Spinal cord (tissue), 10 donors: ENCODE data around the gene DPH3. TPM values are rescaled to one million over a fixed set of nuclear protein-coding genes. Genes with fewer than 3 reads are reported as not detected.
A peak's percentile ranks its signal among the peaks of the same experiment; 100 is the strongest.

Source experiments
- DNase-seq, 6 donors: peaks; one replicate each; pipeline versions ENCODE4 v3.0.0 to v3.0.0-alpha.2; 2013 to 2015; ENCODE audit warnings: low spot score in 6 of 6, low read depth in 4 of 6
- H3K27ac ChIP-seq: one replicate; pipeline ENCODE4 v1.5.1; 2013; ENCODE audit warnings: low read depth, low read length, control low read depth
- H3K27me3 ChIP-seq: one replicate; pipeline ENCODE4 v1.6.1; 2013; ENCODE audit warnings: low read length; ENCODE audit not compliant: control insufficient read depth, insufficient read depth
- H3K36me3 ChIP-seq: one replicate; pipeline ENCODE4 v1.6.1; 2013; ENCODE audit warnings: low read length; ENCODE audit not compliant: control insufficient read depth, insufficient read depth
- H3K4me1 ChIP-seq: one replicate; pipeline ENCODE4 v1.6.1; 2013; ENCODE audit warnings: low read length; ENCODE audit not compliant: control insufficient read depth, insufficient read depth
- H3K4me3 ChIP-seq: one replicate; pipeline ENCODE4 v1.5.1; 2013; ENCODE audit warnings: low read depth, low read length, control low read depth
- H3K9me3 ChIP-seq: one replicate; pipeline ENCODE4 v1.6.1; 2013; ENCODE audit warnings: low read length; ENCODE audit not compliant: control insufficient read depth, insufficient read depth
- WGBS: methylation state at CpG from one replicate; pipeline ENCODE4 v1.1.5; 2013; ENCODE audit warnings: missing lambda C conversion rate; ENCODE audit not compliant: insufficient coverage; 5-methylcytosine and 5-hydroxymethylcytosine counted together
- polyA plus RNA-seq, 2 donors: library from polyadenylated mRNA; unstranded; fragments of 120-200 nt; gene quantifications; one replicate each; pipeline ENCODE4 v1.2.1, GENCODE V29; 2013; ENCODE audit not compliant: insufficient read length in 2 of 2
- total RNA-seq, 2 donors: library from RNA; depleted of rRNA in 1 of 2; stranded (reverse); fragments of 120-200 nt in 1 of 2; fragments of >200 nt in 1 of 2; gene quantifications; one replicate each; pipeline versions ENCODE4 v1.2.3 to v1.2.4, GENCODE V29; 2013 to 2014
- donor health status: healthy.

The DPH3 gene
- total and polyA plus RNA-seq, 4 donors = 17.9 to 41.6 (median 35.5) TPM

DNA sequence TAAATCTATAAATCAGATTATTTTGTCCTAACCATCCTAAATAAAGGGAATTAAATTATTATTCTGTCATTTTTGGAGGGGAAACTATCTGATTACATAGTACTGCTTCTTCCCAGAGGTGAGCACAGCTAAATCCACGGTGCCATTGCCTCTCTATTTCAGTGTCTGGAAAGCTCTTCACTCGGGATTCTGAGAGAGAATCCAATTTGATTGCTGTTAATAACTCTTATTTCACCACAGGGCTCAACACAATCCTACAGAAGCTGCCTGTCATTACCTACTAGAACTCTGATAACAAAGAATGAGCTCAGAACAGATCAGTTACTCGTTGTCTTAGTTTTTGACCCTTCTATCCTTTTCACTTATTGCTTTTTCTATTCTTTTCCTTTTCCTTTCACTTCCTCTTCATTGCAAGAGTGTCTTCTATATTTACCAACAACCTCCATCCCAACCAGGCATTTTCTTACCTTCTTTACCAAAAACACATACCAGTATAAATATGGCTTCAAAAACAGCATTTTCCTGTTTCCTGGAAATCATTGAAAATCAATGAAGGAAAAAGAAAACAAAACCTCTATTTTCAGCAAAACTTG is 30.7 kb upstream of the DPH3 start:
- H3K4me3 ChIP-seq = no peak overlapping the region
- H3K4me1 ChIP-seq = peaks cover 6% of the 10 kb centered on the region
- no peaks in the 10 kb centered on the region for H3K9me3 ChIP-seq
- peak in 1 of 6 donors; percentile 46 for DNase-seq
- H3K27ac ChIP-seq = no peak overlapping the region
- no peaks in the 10 kb centered on the region for H3K36me3 ChIP-seq
- 89% methylated on average over 1 of the region's 3 CpGs for WGBS
- H3K27me3 ChIP-seq = no peaks in the 10 kb centered on the region

DNA sequence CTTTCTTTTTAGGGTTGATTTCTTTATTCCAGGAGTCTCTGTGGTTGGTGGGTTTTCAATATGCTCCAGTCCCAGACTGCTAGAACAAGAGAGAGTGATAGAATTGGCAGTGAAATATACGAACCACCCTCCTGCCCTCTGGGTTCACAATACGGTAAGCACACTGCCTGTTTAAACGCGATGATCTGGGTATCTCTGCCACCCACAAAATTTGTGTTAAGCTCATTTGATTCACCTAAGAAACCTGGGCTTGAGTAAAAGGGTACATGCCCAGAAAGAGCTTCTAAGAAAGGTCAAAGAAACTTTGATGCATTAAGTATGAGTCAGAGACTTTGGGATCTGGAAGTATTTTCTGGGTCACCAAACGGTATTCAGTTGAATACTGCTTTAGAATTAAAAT is 30.1 kb upstream of the DPH3 start:
- H3K4me3 ChIP-seq = no peak overlapping the region
- WGBS = 66% methylated on average over 4 of the region's 5 CpGs
- H3K36me3 ChIP-seq = no peaks in the 10 kb centered on the region
- no peak for DNase-seq
- H3K27me3 ChIP-seq = no peaks in the 10 kb centered on the region
- no peaks in the 10 kb centered on the region for H3K9me3 ChIP-seq
- peaks cover 6% of the 10 kb centered on the region for H3K4me1 ChIP-seq
- H3K27ac ChIP-seq = no peak overlapping the region

DNA sequence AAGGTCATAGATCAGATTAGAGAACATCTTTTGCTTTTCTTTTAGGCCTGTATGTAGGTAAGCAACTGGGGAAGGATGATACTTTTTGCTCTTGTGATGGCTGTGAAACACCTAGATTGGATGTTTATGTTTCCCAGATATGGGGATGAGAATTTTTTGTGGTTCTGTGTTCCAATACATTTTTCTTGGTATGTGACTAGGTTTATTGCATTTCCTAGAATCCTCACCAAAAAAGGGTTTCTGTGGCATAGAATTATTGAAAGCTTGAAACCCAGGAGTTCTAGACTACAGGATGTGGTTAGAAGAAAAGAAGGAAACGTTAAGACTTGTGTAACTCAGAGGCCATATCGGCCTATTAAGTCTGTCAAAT is 26.1 kb upstream of the DPH3 start:
- Histone ChIP-seq H3K27ac (no peak overlapping the region), H3K4me3 (no peak overlapping the region), H3K36me3 (no peaks in the 10 kb centered on the region), H3K9me3 (no peaks in the 10 kb centered on the region), H3K27me3 (no peaks in the 10 kb centered on the region), H3K4me1 (no peaks in the 10 kb centered on the region)
- no CpG with 5 or more reads among the region's 2 CpGs for WGBS
- DNase-seq = no peak

DNA sequence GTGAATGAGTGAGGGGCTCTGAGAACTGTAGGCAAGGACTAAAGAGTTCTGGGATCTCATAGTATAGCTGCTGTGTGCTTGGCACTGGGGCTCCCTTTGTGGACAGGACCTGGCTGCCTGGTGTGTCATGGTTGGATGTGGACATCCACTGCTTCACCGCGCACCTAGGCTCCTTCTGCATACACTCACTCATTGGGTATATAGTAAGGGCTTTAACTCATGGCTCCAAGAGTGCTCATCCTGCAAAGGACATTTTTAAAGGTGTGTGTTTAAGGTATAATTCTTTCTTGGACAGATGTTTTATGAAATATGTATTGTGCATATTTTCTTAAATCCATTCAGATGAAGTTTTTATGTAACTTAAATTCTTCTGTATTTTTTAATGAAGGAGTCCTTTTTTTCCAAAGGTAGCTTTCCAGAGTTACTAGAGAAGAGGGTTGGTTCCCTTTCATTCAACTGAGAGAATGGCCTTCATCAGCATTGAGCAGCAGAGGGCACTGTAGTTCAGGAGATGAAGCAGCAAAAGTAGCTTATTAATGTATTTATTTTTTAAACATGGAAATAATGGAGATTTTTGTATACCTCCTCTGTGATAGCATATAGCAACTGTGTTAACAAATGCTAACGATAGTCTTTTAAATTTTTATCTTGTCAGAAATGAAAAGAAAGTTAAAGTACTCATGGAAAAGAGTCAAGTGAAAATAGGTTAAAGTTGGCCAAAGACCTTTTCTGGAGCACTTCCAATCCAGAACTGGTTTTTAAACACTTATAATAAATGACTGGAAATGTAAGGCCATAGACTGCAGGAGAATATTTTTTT is 25.5 kb upstream of the DPH3 start:
- Histone ChIP-seq H3K9me3 (no peaks in the 10 kb centered on the region), H3K27ac (no peak overlapping the region), H3K27me3 (no peaks in the 10 kb centered on the region), H3K36me3 (no peaks in the 10 kb centered on the region), H3K4me1 (no peaks in the 10 kb centered on the region), H3K4me3 (no peak overlapping the region)
- WGBS = 92% methylated on average over 2 of the region's 3 CpGs
- DNase-seq = peak in 4 of 6 donors; percentile 52 to 93 (median 73)

DNA sequence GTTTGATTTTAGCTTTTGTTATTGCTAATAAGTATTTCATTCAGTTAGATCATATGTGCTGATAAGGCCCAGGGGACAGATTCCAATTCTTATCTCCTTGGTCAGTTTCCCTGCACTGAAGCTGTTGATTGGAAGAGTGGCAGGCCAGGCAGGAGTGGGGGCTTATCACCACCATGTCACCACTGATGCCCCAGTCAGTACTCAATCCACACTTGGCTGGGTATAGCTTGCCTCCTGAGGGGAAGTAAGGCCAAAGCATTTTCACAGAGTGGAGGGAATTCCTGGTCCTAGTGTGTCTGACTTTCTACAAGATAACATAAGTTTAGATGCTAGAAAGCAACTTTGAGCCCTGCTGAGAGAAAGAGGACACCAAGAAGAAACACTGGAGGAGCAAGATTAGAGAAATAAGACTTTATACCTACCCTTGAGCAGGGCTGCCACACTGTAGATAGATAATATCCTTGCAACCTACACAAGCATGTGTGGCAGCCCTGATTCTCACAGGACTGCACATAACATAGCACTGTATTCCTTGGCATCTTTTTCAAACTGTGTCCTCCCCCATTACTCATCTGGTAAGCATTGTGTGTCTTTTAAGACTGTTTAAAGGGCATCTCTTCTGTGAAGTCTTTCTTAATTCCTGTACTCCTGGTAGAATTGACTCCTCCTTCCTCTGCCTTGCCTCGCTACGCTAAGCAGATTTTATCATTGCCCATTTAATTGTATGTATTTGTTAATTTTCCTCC is 24.6 kb upstream of the DPH3 start:
- Histone ChIP-seq H3K4me3 (no peak overlapping the region), H3K4me1 (no peaks in the 10 kb centered on the region), H3K36me3 (no peaks in the 10 kb centered on the region), H3K9me3 (no peaks in the 10 kb centered on the region), H3K27me3 (no peaks in the 10 kb centered on the region), H3K27ac (no peak overlapping the region)
- WGBS = no CpG with 5 or more reads among the region's 2 CpGs
- DNase-seq = no peak

DNA sequence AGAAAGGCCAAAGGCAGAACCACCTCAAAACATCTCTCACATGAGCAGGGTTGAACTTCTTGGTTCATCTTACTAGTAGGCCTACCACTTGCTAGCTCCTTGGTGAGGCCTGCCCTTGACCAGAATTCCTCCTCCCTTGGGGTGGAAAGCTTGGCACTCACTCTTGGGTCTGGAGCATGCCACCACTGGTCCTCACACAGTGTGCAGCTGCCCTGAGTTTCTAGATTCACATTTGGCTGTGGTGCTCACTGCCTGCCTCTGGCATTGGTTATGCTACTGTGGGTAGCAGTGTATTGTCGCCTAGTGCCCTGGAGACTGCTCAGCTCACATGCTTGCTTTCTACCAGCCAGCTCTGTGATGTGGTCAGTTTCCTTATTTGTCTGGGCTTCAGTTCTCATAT is 23.9 kb upstream of the DPH3 start:
- 67% methylated on average over 1 of the region's 1 CpG for WGBS
- no peak for DNase-seq
- no peak overlapping the region for H3K4me3 ChIP-seq
- no peaks in the 10 kb centered on the region for H3K36me3 ChIP-seq
- no peaks in the 10 kb centered on the region for H3K9me3 ChIP-seq
- no peaks in the 10 kb centered on the region for H3K27me3 ChIP-seq
- H3K27ac ChIP-seq = no peak overlapping the region
- H3K4me1 ChIP-seq = no peaks in the 10 kb centered on the region

DNA sequence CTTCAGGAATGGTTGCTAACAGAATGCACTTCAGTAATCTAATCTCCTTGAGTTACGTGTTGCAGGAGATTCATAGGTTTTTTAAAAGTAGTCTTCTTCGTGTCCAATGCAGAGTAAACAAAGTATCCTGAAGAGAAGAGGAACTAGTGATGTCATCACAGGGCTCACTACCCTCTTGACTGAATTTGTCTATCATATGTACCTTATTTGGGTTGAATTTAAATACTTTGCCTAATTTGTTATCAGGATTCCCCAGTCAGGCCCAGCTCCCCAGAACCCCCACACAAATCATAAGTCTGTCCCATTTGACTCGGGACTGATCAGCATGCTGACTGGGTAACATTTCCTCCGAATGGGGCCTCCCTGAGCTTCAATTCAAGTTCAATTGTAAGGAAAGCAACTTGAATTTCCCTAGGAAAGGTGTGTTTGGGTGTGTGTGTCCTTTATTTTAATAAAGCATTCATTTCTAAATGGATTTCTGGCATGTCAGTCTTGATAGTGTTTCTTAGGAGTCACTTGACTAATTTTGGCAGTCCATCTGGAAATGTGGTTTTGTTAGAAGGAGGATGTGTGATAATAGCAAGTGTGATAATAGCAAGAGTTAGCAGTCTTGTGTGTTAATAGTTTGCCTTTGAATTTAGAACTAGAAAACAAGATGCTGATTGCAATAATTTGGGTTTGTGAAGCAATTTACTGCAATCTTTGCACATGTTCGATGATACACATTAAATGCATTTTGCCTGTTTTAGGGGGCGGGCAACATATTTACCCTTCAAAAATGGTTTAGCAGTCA is 22.2 kb upstream of the DPH3 start:
- Histone ChIP-seq H3K27me3 (no peaks in the 10 kb centered on the region), H3K4me3 (no peak overlapping the region), H3K4me1 (no peaks in the 10 kb centered on the region), H3K27ac (no peak overlapping the region), H3K9me3 (no peaks in the 10 kb centered on the region), H3K36me3 (no peaks in the 10 kb centered on the region)
- DNase-seq = no peak
- 100% methylated on average over 1 of the region's 6 CpGs for whole genome bisulfite sequencing

DNA sequence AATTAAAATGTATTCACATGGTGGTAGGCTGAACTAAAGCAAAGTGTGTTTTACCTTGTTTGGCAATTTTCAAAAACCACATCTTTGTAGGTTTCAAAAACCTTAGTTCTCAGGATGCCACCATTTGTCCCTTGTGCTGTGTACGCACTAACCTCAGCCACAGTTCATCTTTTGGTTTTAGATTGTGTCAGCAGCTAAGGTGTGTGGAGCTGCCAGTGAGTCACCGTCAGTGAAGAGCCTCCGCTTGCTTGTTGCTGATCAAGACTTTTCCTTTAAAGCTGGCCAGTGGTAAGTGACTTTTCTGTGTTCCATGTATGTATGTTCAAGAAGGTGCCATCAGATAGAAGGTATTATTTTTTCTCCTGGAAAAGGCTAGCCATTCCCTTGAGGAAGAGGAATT is 21.4 kb upstream of the DPH3 start:
- H3K36me3 ChIP-seq = peaks cover 3% of the 10 kb centered on the region
- no peaks in the 10 kb centered on the region for H3K4me1 ChIP-seq
- no peak overlapping the region for H3K27ac ChIP-seq
- no peak for DNase-seq
- no peaks in the 10 kb centered on the region for H3K9me3 ChIP-seq
- H3K27me3 ChIP-seq = no peaks in the 10 kb centered on the region
- no peak overlapping the region for H3K4me3 ChIP-seq
- WGBS = 100% methylated on average over 3 of the region's 3 CpGs

DNA sequence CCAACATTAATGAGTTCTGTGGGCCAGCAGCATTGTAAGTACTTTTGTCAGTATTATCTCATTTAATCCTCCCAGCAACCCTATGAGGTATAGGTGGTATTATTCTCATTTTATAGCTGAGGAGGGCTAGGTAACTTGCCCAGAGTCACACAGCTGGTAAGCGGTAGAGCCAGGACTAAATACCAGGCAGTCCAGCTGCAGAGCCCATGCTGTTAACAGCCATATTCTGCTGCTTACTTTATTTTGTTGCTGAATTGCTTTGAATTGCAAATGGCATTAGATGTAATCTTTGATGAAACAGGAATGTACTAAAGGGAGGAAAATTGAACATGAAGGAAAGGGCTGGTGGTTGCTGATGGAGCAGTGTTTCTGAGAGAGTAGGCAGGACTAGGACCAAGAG is 19.9 kb upstream of the DPH3 start:
- H3K9me3 ChIP-seq = no peaks in the 10 kb centered on the region
- no peak overlapping the region for H3K27ac ChIP-seq
- WGBS = 100% methylated on average over 1 of the region's 1 CpG
- no peaks in the 10 kb centered on the region for H3K4me1 ChIP-seq
- peaks cover 3% of the 10 kb centered on the region for H3K36me3 ChIP-seq
- no peaks in the 10 kb centered on the region for H3K27me3 ChIP-seq
- no peak for DNase-seq
- H3K4me3 ChIP-seq = no peak overlapping the region
